Endothelial cell of umbilical vein (primary cell): ENCODE measurements around the gene GPR137.

Source experiments
- POLR2A ChIP-seq: IDR thresholded peaks from 2 replicates; pipeline ENCODE4 v1.6.1; 2012; ENCODE audit warnings: low read depth, mild to moderate bottlenecking, control low read depth, low read length
- TF ChIP-seq, protein P1 (sequence below), 2 donors: IDR thresholded peaks; 1 replicate in 1 of 2; 2 replicates in 1 of 2; pipeline ENCODE4 v1.5.1; 2011; ENCODE audit warnings: low read length in 2 of 2, mild to moderate bottlenecking in 2 of 2, moderate library complexity in 2 of 2, control low read depth in 1 of 2, inconsistent platforms in 1 of 2, low read depth in 1 of 2; ENCODE audit not compliant: insufficient read depth in 1 of 2; ENCODE audit errors: extremely low read depth in 1 of 2

GRCh38 chr11:64275841-64276240, 9.8 kb upstream of the GPR137 start:
- TF ChIP-seq POLR2A: no peak
- TF ChIP-seq, protein P1, sequence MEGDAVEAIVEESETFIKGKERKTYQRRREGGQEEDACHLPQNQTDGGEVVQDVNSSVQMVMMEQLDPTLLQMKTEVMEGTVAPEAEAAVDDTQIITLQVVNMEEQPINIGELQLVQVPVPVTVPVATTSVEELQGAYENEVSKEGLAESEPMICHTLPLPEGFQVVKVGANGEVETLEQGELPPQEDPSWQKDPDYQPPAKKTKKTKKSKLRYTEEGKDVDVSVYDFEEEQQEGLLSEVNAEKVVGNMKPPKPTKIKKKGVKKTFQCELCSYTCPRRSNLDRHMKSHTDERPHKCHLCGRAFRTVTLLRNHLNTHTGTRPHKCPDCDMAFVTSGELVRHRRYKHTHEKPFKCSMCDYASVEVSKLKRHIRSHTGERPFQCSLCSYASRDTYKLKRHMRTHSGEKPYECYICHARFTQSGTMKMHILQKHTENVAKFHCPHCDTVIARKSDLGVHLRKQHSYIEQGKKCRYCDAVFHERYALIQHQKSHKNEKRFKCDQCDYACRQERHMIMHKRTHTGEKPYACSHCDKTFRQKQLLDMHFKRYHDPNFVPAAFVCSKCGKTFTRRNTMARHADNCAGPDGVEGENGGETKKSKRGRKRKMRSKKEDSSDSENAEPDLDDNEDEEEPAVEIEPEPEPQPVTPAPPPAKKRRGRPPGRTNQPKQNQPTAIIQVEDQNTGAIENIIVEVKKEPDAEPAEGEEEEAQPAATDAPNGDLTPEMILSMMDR (IDR thresholded peaks at IDR 0.05; ENCODE audit: extremely low read depth in 1 of 2, insufficient read depth in 1 of 2, low read depth in 1 of 2, low read length in 2 of 2): no peak
